ENCODE data around the gene RTP4. TPM values are rescaled to one million over a fixed set of nuclear protein-coding genes. Genes with fewer than 3 reads are reported as not detected.

Gene RTP4
- total RNA-seq, 1 experiment from 2014 or later, result 2.5 TPM

GRCh38 chr3:187377842-187378241, 9.7 kb downstream of the RTP4 start:
- Histone ChIP-seq H3K27ac (ENCODE audit: low read length) (no peak overlapping the region), H3K4me3 (ENCODE audit: low read depth in 2 of 2, low read length in 2 of 2) (no peak overlapping the region), H3K9me3 (ENCODE audit: control insufficient read depth, insufficient read depth, low read depth, low read length) (no peaks in the 10 kb centered on the region), H3K27me3 (ENCODE audit: control insufficient read depth, insufficient read depth, low read length) (no peaks in the 10 kb centered on the region), H3K36me3 (ENCODE audit: control insufficient read depth, insufficient read depth, low read length) (no peaks in the 10 kb centered on the region), H3K4me1 (ENCODE audit: control insufficient read depth, insufficient read depth, low read length) (no peaks in the 10 kb centered on the region)
- DNase-seq (ENCODE audit: low read depth, low spot score) (no peak), ATAC-seq (no peak)
- POLR2A ChIA-PET, result no interaction called here
- TF ChIP-seq REST (IDR thresholded peaks at IDR 0.05; ENCODE audit: insufficient read depth in 1 of 2, low read depth in 2 of 2, low read length in 1 of 2) (no peak), TCF7L2 (IDR thresholded peaks at IDR 0.05; ENCODE audit: low read depth, low read length) (no peak), CTCF (IDR thresholded peaks at IDR 0.05) (no peak), SIN3A (IDR thresholded peaks at IDR 0.05; ENCODE audit: borderline replicate concordance, insufficient read depth, low read depth, low read length) (no peak), POLR2AphosphoS5 (IDR thresholded peaks at IDR 0.05; ENCODE audit: low read depth, low read length) (no peak)
- in situ Hi-C loops (cut with HindIII; ENCODE audit: low pct_unique_long_range_greater_than_20kb, low sequenced_read_pairs) (no loop called here), intact Hi-C loops (cut with micrococcal nuclease; ENCODE audit: unreplicated experiment) (no loop called here)
- CTCF ChIA-PET, result no interaction called here
- BruUV-seq (replicated peaks), result no TSS peak

GRCh38 chr3:187382609-187383151, 14.5 kb downstream of the RTP4 start:
- POLR2A ChIA-PET, result no interaction called here
- peak; percentile 53; the same call in 1 of the 2 replicates for ATAC-seq

More at GRCh38 chr3:187382609-187383151, 14.5 kb downstream of the RTP4 start:
- intact Hi-C loops (cut with micrococcal nuclease; ENCODE audit: unreplicated experiment), result no loop called here
- no peaks in the 10 kb centered on the region for H3K9me3 ChIP-seq (ENCODE audit: control insufficient read depth, insufficient read depth, low read depth, low read length)
- TF ChIP-seq REST (IDR thresholded peaks at IDR 0.05; ENCODE audit: insufficient read depth in 1 of 2, low read depth in 2 of 2, low read length in 1 of 2) (no peak), CTCF (IDR thresholded peaks at IDR 0.05) (no peak), POLR2AphosphoS5 (IDR thresholded peaks at IDR 0.05; ENCODE audit: low read depth, low read length) (no peak), SIN3A (IDR thresholded peaks at IDR 0.05; ENCODE audit: borderline replicate concordance, insufficient read depth, low read depth, low read length) (no peak), TCF7L2 (IDR thresholded peaks at IDR 0.05; ENCODE audit: low read depth, low read length) (no peak)
- no peak overlapping the region for H3K4me3 ChIP-seq (ENCODE audit: low read depth in 2 of 2, low read length in 2 of 2)
- no peaks in the 10 kb centered on the region for H3K4me1 ChIP-seq (ENCODE audit: control insufficient read depth, insufficient read depth, low read length)
- no TSS peak for BruUV-seq (replicated peaks)
- DNase-seq (ENCODE audit: low read depth, low spot score), result no peak
- H3K27ac ChIP-seq (ENCODE audit: low read length), result peak overlapping the region; percentile 48
- H3K36me3 ChIP-seq (ENCODE audit: control insufficient read depth, insufficient read depth, low read length), result no peaks in the 10 kb centered on the region
- in situ Hi-C loops (cut with HindIII; ENCODE audit: low pct_unique_long_range_greater_than_20kb, low sequenced_read_pairs), result no loop called here
- CTCF ChIA-PET, result no interaction called here
- no peaks in the 10 kb centered on the region for H3K27me3 ChIP-seq (ENCODE audit: control insufficient read depth, insufficient read depth, low read length)
